Psoas muscle (tissue), 8 donors: ENCODE results near the gene PTTG1IP. TPM values are rescaled to one million over a fixed set of nuclear protein-coding genes. Genes with fewer than 3 reads are reported as not detected.

Experiments used
- ATAC-seq, 4 donors: fragments of 200-7000 bp; cut with Tn5 transposase; one replicate each; pipeline ENCODE4 v1.9.1; 2020; ENCODE audit warnings: moderate library complexity in 3 of 4, mild to moderate bottlenecking in 2 of 4
- DNase-seq, 2 donors: peaks; one replicate each; pipeline ENCODE4 v3.0.0-alpha.2; 2020
- H3K27ac ChIP-seq: fragments of 200-600 bp; one replicate; pipeline ENCODE4 v1.8.0; 2022
- H3K27me3 ChIP-seq, 3 donors: fragments of 200-600 bp in 1 of 3; one replicate each; pipeline versions ENCODE4 v1.6.1 to v1.8.0; 2013 to 2022; ENCODE audit warnings: low read length in 2 of 3, mild to moderate bottlenecking in 2 of 3, moderate library complexity in 1 of 3; ENCODE audit not compliant: insufficient read depth in 3 of 3
- H3K36me3 ChIP-seq, 2 donors: fragments of 200-600 bp in 1 of 2; one replicate each; pipeline versions ENCODE4 v1.6.1 to v1.8.0; 2013 to 2022; ENCODE audit warnings: low read depth in 1 of 2, mild to moderate bottlenecking in 1 of 2, moderate library complexity in 1 of 2; ENCODE audit not compliant: insufficient read depth in 1 of 2
- H3K4me1 ChIP-seq: fragments of 200-600 bp; one replicate; pipeline ENCODE4 v1.8.0; 2022
- H3K4me3 ChIP-seq: fragments of 200-600 bp; one replicate; pipeline ENCODE4 v1.8.0; 2022; ENCODE audit warnings: mild to moderate bottlenecking
- H3K9me3 ChIP-seq: fragments of 200-600 bp; one replicate; pipeline ENCODE4 v1.8.0; 2022
- WGBS, 3 donors: extraction: QIAGEN DNeasy Blood & Tissue Kit; methylation state at CpG; one replicate each; pipeline versions ENCODE4 v1.1.6 to v1.1.7; 2013; 5-methylcytosine and 5-hydroxymethylcytosine counted together
- intact Hi-C, 2 donors: fragments of 100-400 bp; cut with DNase I; formaldehyde crosslinking; loops; one replicate each; pipeline versions ENCODE4 v1.11.0 to v1.14.2; 2022
- polyA plus RNA-seq, 3 donors: library from polyadenylated mRNA; stranded (reverse); fragments of 200-250 nt; gene quantifications; one replicate each; pipeline ENCODE4 v1.2.3, GENCODE V29; 2013
- total RNA-seq, 4 donors: library from RNA; stranded (reverse); fragmentation: NEBNext Ultra II Directional in 2 of 4; extraction: Animal tissue kit (Norgen Biotek cat#: 25700) in 2 of 4; gene quantifications; one replicate each; pipeline versions ENCODE4 v1.2.1 to v1.2.4, GENCODE V29; 2021 to 2023
- TF ChIP-seq, protein P1 (sequence below): fragments of 200-600 bp; IDR thresholded peaks from one replicate; pipeline ENCODE4 v1.8.0; 2022; ENCODE audit warnings: antibody characterized with exemption
- donor health status: healthy with polysubstance abuse.
- donor health status: DM: no; HTN: no; CAD: no; lungs with moderate emphysema.
- donor health status: Bipolar disorder and iron deficiency.
- donor health status: healthy.
- donor health status: DM: yes; HTN: yes; CAD: no.
- donor health status: DM: no; HTN: no; CAD: no.
- donor health status: DM: no; HTN: no; CAD: no.
- donor health status: DM: yes; HTN: yes; CAD: no.

The PTTG1IP gene
- total and polyA plus RNA-seq, 7 donors: 49.6 to 108 (median 68.3) TPM

DNA sequence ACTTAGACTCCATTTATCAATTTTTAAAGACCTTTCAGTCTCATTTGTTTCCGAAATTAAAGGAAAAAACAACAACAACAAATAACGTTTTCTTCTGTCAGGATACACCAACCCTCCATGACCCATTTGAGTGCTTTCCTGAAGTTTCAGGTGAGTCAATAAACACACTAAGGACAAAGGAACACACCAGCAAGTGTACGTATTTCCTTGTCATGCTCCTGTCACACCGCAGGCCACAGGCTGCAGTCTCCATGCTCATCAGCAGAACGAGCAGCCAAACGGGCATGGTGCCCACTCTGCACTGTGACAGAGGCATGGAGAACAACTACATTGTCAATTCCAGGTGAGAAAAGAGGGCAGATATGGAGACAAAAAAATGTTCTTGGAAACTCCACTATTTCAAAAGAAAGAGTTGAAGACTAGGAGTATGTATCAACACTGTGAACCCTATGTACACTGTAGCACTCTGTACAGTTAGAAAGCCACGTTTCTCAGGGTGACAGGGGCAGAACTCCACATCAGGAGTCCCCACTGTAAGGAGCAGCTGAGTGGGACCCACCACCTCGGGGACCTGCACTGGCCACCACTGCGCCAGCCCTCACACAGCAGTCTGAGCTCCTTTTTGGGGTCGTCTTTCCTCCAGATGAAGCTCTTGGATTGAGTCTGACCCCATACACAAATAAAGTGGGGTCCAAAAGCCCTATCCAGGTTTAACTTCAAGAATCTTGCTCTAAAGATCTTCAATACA lies 2.6 kb downstream of the PTTG1IP start:
- peak overlapping the region; percentile 90 for H3K4me3 ChIP-seq
- peaks cover 70% of the 10 kb centered on the region for H3K4me1 ChIP-seq
- TF ChIP-seq, protein P1, sequence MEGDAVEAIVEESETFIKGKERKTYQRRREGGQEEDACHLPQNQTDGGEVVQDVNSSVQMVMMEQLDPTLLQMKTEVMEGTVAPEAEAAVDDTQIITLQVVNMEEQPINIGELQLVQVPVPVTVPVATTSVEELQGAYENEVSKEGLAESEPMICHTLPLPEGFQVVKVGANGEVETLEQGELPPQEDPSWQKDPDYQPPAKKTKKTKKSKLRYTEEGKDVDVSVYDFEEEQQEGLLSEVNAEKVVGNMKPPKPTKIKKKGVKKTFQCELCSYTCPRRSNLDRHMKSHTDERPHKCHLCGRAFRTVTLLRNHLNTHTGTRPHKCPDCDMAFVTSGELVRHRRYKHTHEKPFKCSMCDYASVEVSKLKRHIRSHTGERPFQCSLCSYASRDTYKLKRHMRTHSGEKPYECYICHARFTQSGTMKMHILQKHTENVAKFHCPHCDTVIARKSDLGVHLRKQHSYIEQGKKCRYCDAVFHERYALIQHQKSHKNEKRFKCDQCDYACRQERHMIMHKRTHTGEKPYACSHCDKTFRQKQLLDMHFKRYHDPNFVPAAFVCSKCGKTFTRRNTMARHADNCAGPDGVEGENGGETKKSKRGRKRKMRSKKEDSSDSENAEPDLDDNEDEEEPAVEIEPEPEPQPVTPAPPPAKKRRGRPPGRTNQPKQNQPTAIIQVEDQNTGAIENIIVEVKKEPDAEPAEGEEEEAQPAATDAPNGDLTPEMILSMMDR: no peak
- no peaks in the 10 kb centered on the region for H3K27me3 ChIP-seq
- H3K36me3 ChIP-seq: no peaks in the 10 kb centered on the region
- WGBS, 3 donors: 42 to 50% (median 47%) methylated on average over 10 of the region's 10 CpGs
- H3K9me3 ChIP-seq: no peaks in the 10 kb centered on the region
- H3K27ac ChIP-seq: peak overlapping the region; percentile 97
- ATAC-seq (peak; percentile 41 to 57 (median 42)), DNase-seq (peak; percentile 74 to 87)
- intact Hi-C loops: loop anchor here (5.0 to 10.0 kb wide), 3 partner anchors 54 to 264 kb away; partner anchors contain the start of genes SUMO3 (in 1 of the 2) and UBE2G2 (in 1 of the 2)

DNA sequence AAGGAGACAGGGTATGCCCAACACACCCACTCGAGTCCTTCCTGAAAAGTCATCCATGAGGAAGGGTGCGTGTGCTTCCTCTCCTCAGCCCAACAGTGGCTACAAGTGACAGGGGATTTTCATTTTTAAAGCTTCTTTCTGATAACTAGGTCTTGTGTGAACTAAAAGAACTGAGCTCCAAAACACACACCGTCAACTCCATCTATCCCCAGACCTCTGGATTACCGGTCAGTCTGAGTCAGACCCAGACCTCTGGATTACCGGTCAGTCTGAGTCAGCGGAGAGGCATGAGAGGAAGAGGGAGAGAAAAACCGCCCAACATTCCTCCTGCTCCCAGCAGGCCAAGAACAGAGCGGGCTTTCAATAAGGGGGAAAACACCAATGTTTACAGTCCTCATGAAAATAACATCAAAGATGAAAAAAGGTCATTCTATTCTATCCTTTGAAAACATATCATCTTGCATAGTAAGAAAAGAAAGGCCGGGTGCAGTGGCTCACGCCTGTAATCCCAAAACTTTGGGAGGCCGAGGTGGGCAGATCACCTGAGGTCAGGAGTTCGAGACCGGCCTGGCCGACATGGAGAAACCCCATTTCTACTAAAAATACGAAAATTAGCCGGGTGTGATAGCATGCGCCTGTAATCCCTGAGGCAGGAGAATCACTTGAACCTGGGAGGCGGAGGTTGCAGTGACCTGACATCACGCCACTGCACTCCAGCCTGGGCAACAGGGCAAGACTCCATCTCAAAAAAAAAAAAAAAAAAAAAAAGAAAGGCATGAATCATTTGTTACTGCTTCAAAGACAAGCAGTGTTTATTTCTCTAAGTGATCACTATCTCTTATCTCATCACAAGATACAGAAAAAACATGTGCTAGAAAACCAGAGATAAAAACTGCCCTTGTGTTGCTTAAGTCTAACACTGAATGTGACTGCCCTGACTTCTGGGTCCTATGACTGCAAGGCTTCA lies 3.4 kb downstream of the PTTG1IP start:
- Histone ChIP-seq H3K36me3 (peaks cover 0 to 7% of the 10 kb centered on the region in 2 donors), H3K27ac (peak overlapping the region; percentile 97), H3K27me3 (no peaks in the 10 kb centered on the region), H3K4me3 (peak overlapping the region; percentile 90), H3K9me3 (no peaks in the 10 kb centered on the region), H3K4me1 (peaks cover 71% of the 10 kb centered on the region)
- TF ChIP-seq, protein P1: no peak
- intact Hi-C loops: loop anchor here (5.0 to 10.0 kb wide), 3 partner anchors 53 to 265 kb away; partner anchors contain the start of genes SUMO3 (in 1 of the 2) and UBE2G2 (in 1 of the 2)
- ATAC-seq (peak; percentile 56 to 59 (median 58)), DNase-seq (peak; percentile 60 to 63)
- 37 to 53% (median 42%) methylated on average over 19 of the region's 19 CpGs for WGBS, 3 donors

DNA sequence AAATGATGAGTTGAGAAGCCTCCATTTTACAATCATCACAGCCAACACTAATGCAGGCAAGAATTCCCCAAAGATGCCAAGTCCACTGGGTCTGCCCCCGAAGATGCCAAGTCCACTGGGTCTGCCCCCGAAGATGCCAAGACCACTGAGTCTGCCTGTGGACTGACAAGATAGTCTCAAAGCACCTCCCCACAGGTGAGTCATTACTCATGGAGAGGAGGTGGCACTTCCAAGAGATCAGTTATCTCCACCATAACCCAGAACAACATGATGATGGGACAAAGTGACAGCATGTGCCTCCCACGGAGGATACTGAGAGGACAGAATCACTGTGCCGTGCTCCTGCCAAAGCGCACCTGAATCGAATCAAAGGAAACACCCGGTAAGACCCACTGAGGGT lies 4.8 kb downstream of the PTTG1IP start:
- ATAC-seq: no peak
- intact Hi-C loops: no loop called here
- no peaks in the 10 kb centered on the region for H3K27me3 ChIP-seq
- TF ChIP-seq, protein P1: no peak
- H3K27ac ChIP-seq: peak overlapping the region; percentile 97
- peaks cover 67% of the 10 kb centered on the region for H3K4me1 ChIP-seq
- no peaks in the 10 kb centered on the region for H3K9me3 ChIP-seq
- H3K36me3 ChIP-seq: peaks cover 5 to 20% of the 10 kb centered on the region in 2 donors
- WGBS, 3 donors: 88 to 93% (median 89%) methylated on average over 7 of the region's 7 CpGs
- DNase-seq: no peak
- no peak overlapping the region for H3K4me3 ChIP-seq

DNA sequence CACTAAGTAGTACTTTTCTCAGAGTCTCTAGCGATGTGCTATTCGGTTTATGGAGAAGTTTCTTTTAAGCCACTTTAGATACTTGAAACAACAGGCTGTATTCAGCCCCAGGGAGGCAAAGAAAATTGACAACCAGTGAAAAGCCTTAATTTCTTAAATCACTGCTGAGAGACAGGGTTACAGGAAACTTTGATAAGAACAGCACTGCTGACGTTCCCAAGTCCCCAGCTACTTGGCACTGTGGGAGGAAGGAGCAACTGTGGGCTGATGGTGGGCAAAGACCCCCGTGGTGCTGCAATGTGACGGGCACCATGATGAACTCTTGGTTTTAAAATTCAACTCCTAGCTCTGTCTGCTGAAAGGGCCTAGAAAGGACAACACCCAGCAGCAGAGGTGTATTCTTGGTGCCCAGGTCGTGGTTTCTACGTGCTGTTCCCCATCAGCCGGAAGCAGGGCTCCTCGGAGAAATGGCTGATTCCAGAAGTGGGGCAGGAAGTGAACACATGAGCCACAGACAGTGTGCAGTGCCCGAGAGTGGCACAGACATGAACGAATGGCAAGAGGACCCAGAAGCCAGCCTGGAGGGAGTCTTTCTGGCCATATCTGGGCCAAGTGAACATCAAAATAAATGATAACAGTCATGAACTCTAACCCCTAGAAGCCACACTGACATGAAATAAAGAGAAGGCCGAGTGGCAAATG lies 5.3 kb downstream of the PTTG1IP start:
- no peak for ATAC-seq
- no peaks in the 10 kb centered on the region for H3K27me3 ChIP-seq
- no peak overlapping the region for H3K4me3 ChIP-seq
- H3K36me3 ChIP-seq: peaks cover 5 to 26% of the 10 kb centered on the region in 2 donors
- TF ChIP-seq, protein P1: no peak
- intact Hi-C loops: no loop called here
- DNase-seq: peak in 1 of 2 donors; percentile 46
- no peaks in the 10 kb centered on the region for H3K9me3 ChIP-seq
- H3K27ac ChIP-seq: peak overlapping the region; percentile 97
- H3K4me1 ChIP-seq: peaks cover 67% of the 10 kb centered on the region
- WGBS, 3 donors: 71 to 75% (median 71%) methylated on average over 12 of the region's 12 CpGs
